DND-41 (cell line): ENCODE measurements around the gene EXD3.

Experiments
- CTCF ChIP-seq: IDR thresholded peaks from 2 replicates; pipeline ENCODE4 v1.5.1; 2012; ENCODE audit warnings: borderline replicate concordance, low read length, moderate library complexity, mild to moderate bottlenecking; ENCODE audit not compliant: poor library complexity, severe bottlenecking; ENCODE audit errors: extremely low read depth
- EZH2 ChIP-seq: IDR thresholded peaks from 3 replicates; pipeline ENCODE4 v1.6.1; 2012; ENCODE audit warnings: borderline replicate concordance, low read depth, mild to moderate bottlenecking, moderate library complexity, low read length, inconsistent platforms; ENCODE audit not compliant: severe bottlenecking

DNA sequence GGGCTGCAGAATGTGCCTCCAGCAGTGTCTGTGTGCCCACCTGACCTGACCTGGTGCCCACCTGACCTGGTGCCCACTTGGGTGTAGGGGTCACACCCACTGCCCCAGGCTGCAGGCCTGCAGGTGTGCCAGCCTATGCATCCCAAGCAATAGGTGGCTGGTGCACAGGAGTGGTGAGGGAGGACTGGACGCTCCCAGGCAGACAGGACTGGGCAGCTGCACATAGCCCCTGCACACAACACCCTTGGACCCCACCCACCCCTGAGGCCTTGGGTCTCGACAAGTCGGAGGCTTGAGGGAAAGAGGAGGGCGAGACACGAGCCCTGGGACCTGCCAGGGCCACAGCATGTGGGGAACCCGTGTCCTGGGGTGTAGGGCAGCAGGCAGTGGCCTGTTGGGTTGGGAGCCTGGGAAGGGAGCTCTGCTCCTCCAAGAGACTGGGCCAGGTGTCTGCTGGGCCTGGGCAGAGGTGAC, 110.1 kb downstream of the EXD3 start:
- TF ChIP-seq CTCF (no peak), EZH2 (no peak)
